Measurements from ENCODE around the gene ABHD17A.

DNA sequence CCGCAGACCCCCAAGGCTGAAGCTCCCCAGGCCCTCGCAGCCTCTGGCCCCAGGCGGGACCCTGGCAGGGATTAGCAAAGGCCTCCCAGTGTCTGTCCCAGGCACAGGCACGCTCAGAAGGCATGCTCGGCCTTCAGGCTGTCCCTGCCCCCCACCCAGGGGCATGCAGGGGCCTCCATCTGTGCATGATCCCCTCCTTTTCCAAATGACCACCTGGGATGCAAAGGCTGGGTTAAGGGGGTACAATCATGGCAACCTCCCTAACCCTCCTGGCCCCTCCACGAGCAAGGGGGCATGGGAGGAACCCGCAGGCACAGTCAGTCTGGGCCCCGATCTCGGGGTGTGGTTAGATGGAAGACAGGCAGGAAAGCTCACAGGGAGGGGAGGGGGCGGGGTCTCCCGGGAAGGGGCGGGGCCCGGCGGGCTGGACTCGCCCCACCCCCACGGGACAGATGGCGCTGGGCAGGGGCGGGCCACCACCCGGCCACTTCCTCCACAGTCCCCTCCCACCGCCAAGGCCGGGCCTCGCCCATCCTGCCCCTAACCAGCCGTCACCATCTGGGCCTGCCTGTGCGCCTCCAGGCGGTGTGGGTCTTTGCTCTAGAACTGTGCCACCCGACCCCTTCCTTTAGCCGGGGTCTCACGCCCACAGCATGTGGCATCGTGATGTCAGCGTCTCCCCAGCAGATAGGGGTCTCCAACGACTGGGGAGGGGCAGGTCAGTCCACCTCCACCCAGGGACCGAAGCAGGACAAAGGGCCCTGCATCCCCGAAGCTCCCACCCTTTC lies 30.1 kb downstream of the ABHD17A start:
- TF ChIP-seq ZFX (IDR thresholded peaks at IDR 0.05) (no peak), EZH2 (IDR thresholded peaks at IDR 0.05) (no peak), POLR2A (IDR thresholded peaks at IDR 0.05; ENCODE audit: borderline replicate concordance, extremely low read depth, insufficient read depth, insufficient read length) (no peak), POLR2AphosphoS5 (IDR thresholded peaks at IDR 0.05; ENCODE audit: low read depth, low read length) (0 out of 2 replicates have a peak, but pooled peaks have one; percentile 29)
- TF ChIP-seq, protein P1, sequence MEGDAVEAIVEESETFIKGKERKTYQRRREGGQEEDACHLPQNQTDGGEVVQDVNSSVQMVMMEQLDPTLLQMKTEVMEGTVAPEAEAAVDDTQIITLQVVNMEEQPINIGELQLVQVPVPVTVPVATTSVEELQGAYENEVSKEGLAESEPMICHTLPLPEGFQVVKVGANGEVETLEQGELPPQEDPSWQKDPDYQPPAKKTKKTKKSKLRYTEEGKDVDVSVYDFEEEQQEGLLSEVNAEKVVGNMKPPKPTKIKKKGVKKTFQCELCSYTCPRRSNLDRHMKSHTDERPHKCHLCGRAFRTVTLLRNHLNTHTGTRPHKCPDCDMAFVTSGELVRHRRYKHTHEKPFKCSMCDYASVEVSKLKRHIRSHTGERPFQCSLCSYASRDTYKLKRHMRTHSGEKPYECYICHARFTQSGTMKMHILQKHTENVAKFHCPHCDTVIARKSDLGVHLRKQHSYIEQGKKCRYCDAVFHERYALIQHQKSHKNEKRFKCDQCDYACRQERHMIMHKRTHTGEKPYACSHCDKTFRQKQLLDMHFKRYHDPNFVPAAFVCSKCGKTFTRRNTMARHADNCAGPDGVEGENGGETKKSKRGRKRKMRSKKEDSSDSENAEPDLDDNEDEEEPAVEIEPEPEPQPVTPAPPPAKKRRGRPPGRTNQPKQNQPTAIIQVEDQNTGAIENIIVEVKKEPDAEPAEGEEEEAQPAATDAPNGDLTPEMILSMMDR (IDR thresholded peaks at IDR 0.05 in 2 of 3, conservative IDR thresholded peaks at IDR 0.05 in 1 of 3; ENCODE audit: borderline replicate concordance in 1 of 3, insufficient read depth in 1 of 3, low read depth in 2 of 3, low read length in 2 of 3), result no peak; a peak in 1 of 6 replicates
